Ovary (tissue), 9 donors: ENCODE measurements around the gene FAM114A2. TPM values are rescaled to one million over a fixed set of nuclear protein-coding genes. Genes with fewer than 3 reads are reported as not detected.

ENCODE experiments used
- DNase-seq, 5 donors: peaks; one replicate each; pipeline ENCODE4 v3.0.0-alpha.2; 2019 to 2020
- H3K27ac ChIP-seq, 2 donors: fragments of 200-600 bp; one replicate each; pipeline versions ENCODE4 v1.5.1 to v1.8.0; 2019 to 2022
- H3K27me3 ChIP-seq: fragments of 200-600 bp; one replicate; pipeline ENCODE4 v1.8.0; 2022
- H3K36me3 ChIP-seq: fragments of 200-600 bp; sonication (generic); one replicate; pipeline ENCODE4 v1.5.1; 2019
- H3K4me1 ChIP-seq: one replicate; pipeline ENCODE4 v1.8.1; 2013; ENCODE audit warnings: mild to moderate bottlenecking, moderate library complexity; ENCODE audit not compliant: insufficient read depth
- H3K4me3 ChIP-seq: fragments of 200-600 bp; sonication (generic); one replicate; pipeline ENCODE4 v1.5.1; 2017
- H3K9me3 ChIP-seq, 2 donors: fragments of 200-600 bp in 1 of 2; sonication (generic) in 1 of 2; one replicate each; pipeline versions ENCODE4 v1.5.1 to v1.8.1; 2013 to 2019; ENCODE audit warnings: mild to moderate bottlenecking in 1 of 2, moderate library complexity in 1 of 2
- CTCF ChIP-seq, 3 donors: fragments of 450-650 bp in 2 of 3; fragments of 200-600 bp in 1 of 3; IDR thresholded peaks; one replicate each; pipeline versions ENCODE4 v1.5.1 to v1.8.0; 2016 to 2022; ENCODE audit warnings: antibody characterized with exemption in 3 of 3, mild to moderate bottlenecking in 1 of 3
- EP300 ChIP-seq: sonication (generic); formaldehyde crosslinking; IDR thresholded peaks from one replicate; pipeline ENCODE4 v1.6.1; 2017; ENCODE audit warnings: antibody characterized with exemption
- POLR2A ChIP-seq: fragments of 450-650 bp; IDR thresholded peaks from one replicate; pipeline ENCODE4 v1.6.1; 2017; ENCODE audit warnings: antibody characterized with exemption, mild to moderate bottlenecking, moderate library complexity
- WGBS, 3 donors: extraction: QIAGEN DNeasy Blood & Tissue Kit in 1 of 3; methylation state at CpG; one replicate each; pipeline versions ENCODE4 v1.1.5 to v1.1.7; 2013 to 2017; 5-methylcytosine and 5-hydroxymethylcytosine counted together
- intact Hi-C, 4 donors: fragments of 100-400 bp; cut with DNase I; formaldehyde crosslinking; loops; one replicate each; pipeline versions ENCODE4 v1.11.0 to v1.15.1; 2022 to 2023
- polyA plus RNA-seq, 2 donors: library from polyadenylated mRNA; stranded (reverse); fragments of 200-250 nt in 1 of 2; fragments of 350-450 nt in 1 of 2; fragmentation: Illumina TruSeq in 1 of 2; extraction: RNeasy Lipid Tissue Mini Kit (QIAGEN cat#74804) in 1 of 2; gene quantifications; one replicate each; pipeline ENCODE4 v1.2.3, GENCODE V29; 2013 to 2014
- total RNA-seq, 7 donors: library from RNA; depleted of rRNA in 2 of 7; stranded (reverse); fragments of >200 nt in 2 of 7; fragmentation: NEBNext Ultra II Directional in 3 of 7; extraction: Animal tissue kit (Norgen Biotek cat#: 25700) in 3 of 7; gene quantifications; one replicate each; pipeline versions ENCODE4 v1.1.0 to v1.2.4, GENCODE V29; 2016 to 2023
- donor health status: DM: no; HTN: no; CAD: no; lungs with moderate emphysema.
- donor health status: DM: no; HTN: no; CAD: no.
- donor health status: Bipolar disorder and iron deficiency.
- donor health status: DM: yes; HTN: yes; CAD: no.
- donor health status: DM: no; HTN: no; CAD: no.
- donor health status: DM: yes; HTN: yes; CAD: no.

The FAM114A2 gene
- total and polyA plus RNA-seq, 9 donors, result 9.6 to 63.3 (median 33.1) TPM

GRCh38 chr5:153974131-153974812 lies 64.4 kb downstream of the FAM114A2 start:
- TF ChIP-seq CTCF (IDR thresholded peaks at IDR 0.05) (peak in 2 of 3 donors; percentile 29 to 40), EP300 (no peak), POLR2A (no peak)
- H3K27me3 ChIP-seq, result no peaks in the 10 kb centered on the region
- no peak overlapping the region for H3K27ac ChIP-seq
- H3K4me3 ChIP-seq, result no peak overlapping the region
- no peaks in the 10 kb centered on the region for H3K9me3 ChIP-seq
- intact Hi-C loops, result no loop called here
- peak in 1 of 5 donors; percentile 25 for DNase-seq
- H3K4me1 ChIP-seq, result no peaks in the 10 kb centered on the region
- WGBS, 3 donors, result 8 to 15% (median 10%) methylated on average over 7 of the region's 7 CpGs
- H3K36me3 ChIP-seq, result no peaks in the 10 kb centered on the region

GRCh38 chr5:153972240-153972639 lies 66.5 kb downstream of the FAM114A2 start:
- no peak for TF ChIP-seq CTCF (IDR thresholded peaks at IDR 0.05)
- no peaks in the 10 kb centered on the region for H3K36me3 ChIP-seq
- H3K27me3 ChIP-seq, result no peaks in the 10 kb centered on the region
- no peak overlapping the region for H3K27ac ChIP-seq
- 52 to 74% (median 65%) methylated on average over 2 of the region's 2 CpGs for WGBS, 3 donors
- intact Hi-C loops, result no loop called here
- H3K4me1 ChIP-seq, result no peaks in the 10 kb centered on the region
- DNase-seq, result no peak
- no peaks in the 10 kb centered on the region for H3K9me3 ChIP-seq
- no peak overlapping the region for H3K4me3 ChIP-seq

- no peaks in the 10 kb centered on the region for H3K9me3 ChIP-seq
- no peak overlapping the region for H3K27ac ChIP-seq
- no peaks in the 10 kb centered on the region for H3K27me3 ChIP-seq
- DNase-seq, result no peak
- intact Hi-C loops, result no loop called here
- no peaks in the 10 kb centered on the region for H3K4me1 ChIP-seq
- TF ChIP-seq POLR2A (no peak), CTCF (IDR thresholded peaks at IDR 0.05) (no peak), EP300 (no peak)
- H3K36me3 ChIP-seq, result no peaks in the 10 kb centered on the region
- 39 to 62% (median 49%) methylated on average over 3 of the region's 3 CpGs for WGBS, 3 donors
- no peak overlapping the region for H3K4me3 ChIP-seq
These were observed 68.2 kb downstream of the FAM114A2 start for GRCh38 chr5:153970496-153970895.

- Histone ChIP-seq H3K4me1 (peaks cover 2% of the 10 kb centered on the region), H3K4me3 (no peak overlapping the region), H3K27ac (no peak overlapping the region), H3K9me3 (no peaks in the 10 kb centered on the region), H3K36me3 (no peaks in the 10 kb centered on the region), H3K27me3 (no peaks in the 10 kb centered on the region)
- DNase-seq, result no peak
- WGBS, 3 donors, result 65 to 74% (median 73%) methylated on average over 3 of the region's 3 CpGs
- intact Hi-C loops, result loop anchor here (10.0 kb wide), 2 partner anchors 475 to 1435 kb away; partner anchors contain the start of gene GRIA1 (in 1 of the 4)
- TF ChIP-seq EP300 (no peak), POLR2A (no peak), CTCF (IDR thresholded peaks at IDR 0.05) (no peak)
These were observed 69.2 kb downstream of the FAM114A2 start for GRCh38 chr5:153969563-153969895.
